Astrocyte of the spinal cord (primary cell): ENCODE measurements around the gene KLHL35.

ENCODE experiments used
- DNase-seq: peaks from one replicate; pipeline ENCODE4 v3.0.0; 2011; ENCODE audit warnings: low read depth, low spot score
- H3K4me3 ChIP-seq: 2 replicates; pipeline ENCODE4 v1.5.1; 2011; ENCODE audit warnings: low read depth, mild to moderate bottlenecking, low read length, moderate library complexity
- CTCF ChIP-seq: IDR thresholded peaks from 2 replicates; pipeline ENCODE4 v1.5.1; 2012; ENCODE audit warnings: low read depth, mild to moderate bottlenecking, low read length, inconsistent platforms
- in situ Hi-C: cut with HindIII; loops from 2 replicates; pipeline ENCODE4 v1.10.0; 2017; ENCODE audit warnings: low sequenced_read_pairs

The KLHL35 gene

DNA sequence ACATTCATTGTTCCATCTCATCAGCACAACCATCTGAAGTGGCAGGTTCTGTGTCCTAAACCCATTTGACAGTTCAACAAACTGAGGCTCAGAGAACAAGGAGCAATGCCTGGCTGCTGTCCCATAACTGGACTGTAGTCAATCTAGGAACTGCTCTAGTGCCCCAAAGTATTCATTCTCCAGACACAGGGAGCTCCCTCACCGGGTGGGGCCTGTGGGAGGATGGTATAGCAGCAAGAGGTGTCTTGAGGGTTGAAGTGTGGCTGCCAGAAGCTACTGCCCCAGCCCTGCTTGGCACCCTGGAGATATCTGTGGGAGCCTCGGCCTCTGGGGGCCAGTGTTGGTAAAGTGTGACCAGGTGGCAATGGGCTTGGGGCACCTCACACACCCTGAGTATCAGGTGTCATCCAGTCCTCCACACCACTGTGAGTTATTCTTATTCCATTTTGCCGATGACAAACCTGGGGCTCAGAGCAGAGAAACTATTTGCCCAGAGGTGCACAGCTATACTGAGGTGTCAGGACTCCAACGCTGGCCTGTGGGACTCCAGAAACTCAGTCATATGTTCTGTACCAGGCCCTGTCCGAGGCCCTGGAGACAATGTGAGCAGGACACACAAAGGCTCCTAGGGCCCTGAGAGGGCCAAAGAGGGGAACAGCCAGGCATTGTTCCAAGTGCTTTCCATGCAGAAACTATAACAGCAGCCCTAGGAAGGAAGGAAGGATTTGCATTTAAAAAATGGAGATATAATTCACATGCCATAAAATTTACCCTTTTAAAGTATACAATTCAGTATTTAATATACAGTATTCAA, 46.0 kb upstream of the KLHL35 start:
- in situ Hi-C loops: no loop called here
- H3K4me3 ChIP-seq: no peak overlapping the region
- TF ChIP-seq CTCF: no peak
- no peak for DNase-seq

DNA sequence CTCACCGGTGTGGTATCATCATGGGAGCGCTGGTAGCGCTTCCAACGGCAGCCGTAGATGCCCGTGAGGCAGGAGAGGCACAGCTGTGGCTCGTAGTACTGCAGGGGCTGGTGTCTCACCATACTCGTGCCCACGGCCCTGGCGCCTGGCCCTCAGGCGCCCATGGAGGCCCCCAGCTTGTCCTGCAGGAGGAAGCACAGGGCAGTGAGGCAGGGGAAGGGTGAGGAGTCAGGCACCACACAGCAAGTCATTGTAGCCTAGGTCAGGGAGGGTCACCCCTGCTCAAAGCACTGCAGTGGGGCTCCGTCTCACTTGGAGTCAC, 44.6 kb upstream of the KLHL35 start:
- DNase-seq: no peak
- in situ Hi-C loops: no loop called here
- no peak for TF ChIP-seq CTCF
- no peak overlapping the region for H3K4me3 ChIP-seq

- no peak for DNase-seq
- no peak overlapping the region for H3K4me3 ChIP-seq
- TF ChIP-seq CTCF: no peak
- in situ Hi-C loops: no loop called here
Observed at GRCh38 chr11:75476739-75477613, 44.0 kb upstream of the KLHL35 start.

GRCh38 chr11:75475767-75476650, 43.0 kb upstream of the KLHL35 start:
- no peak overlapping the region for H3K4me3 ChIP-seq
- no peak for DNase-seq
- in situ Hi-C loops: no loop called here
- TF ChIP-seq CTCF: no peak

- no peak overlapping the region for H3K4me3 ChIP-seq
- in situ Hi-C loops: no loop called here
- DNase-seq: peak; percentile 29
- no peak for TF ChIP-seq CTCF
Observed at GRCh38 chr11:75474878-75475766, 42.1 kb upstream of the KLHL35 start.

- DNase-seq: no peak
- no peak for TF ChIP-seq CTCF
- in situ Hi-C loops: no loop called here
- no peak overlapping the region for H3K4me3 ChIP-seq
Observed at GRCh38 chr11:75474240-75474639, 41.2 kb upstream of the KLHL35 start.
